Forelimb muscle (tissue), 1 donor: ENCODE data around the gene ALOXE3. TPM values are rescaled to one million over a fixed set of nuclear protein-coding genes. Genes with fewer than 3 reads are reported as not detected.
A peak's percentile ranks its signal among the peaks of the same experiment; 100 is the strongest.

Experiments
- DNase-seq: peaks from one replicate; pipeline ENCODE4 v3.0.0-alpha.2; 2013; ENCODE audit warnings: low read depth
- polyA plus RNA-seq: library from polyadenylated mRNA; unstranded; fragments of 120-200 nt; gene quantifications from one replicate; pipeline ENCODE4 v1.2.1, GENCODE V29; 2013; ENCODE audit not compliant: insufficient read length

The ALOXE3 gene
- polyA plus RNA-seq, 1 donor = not detected

DNA sequence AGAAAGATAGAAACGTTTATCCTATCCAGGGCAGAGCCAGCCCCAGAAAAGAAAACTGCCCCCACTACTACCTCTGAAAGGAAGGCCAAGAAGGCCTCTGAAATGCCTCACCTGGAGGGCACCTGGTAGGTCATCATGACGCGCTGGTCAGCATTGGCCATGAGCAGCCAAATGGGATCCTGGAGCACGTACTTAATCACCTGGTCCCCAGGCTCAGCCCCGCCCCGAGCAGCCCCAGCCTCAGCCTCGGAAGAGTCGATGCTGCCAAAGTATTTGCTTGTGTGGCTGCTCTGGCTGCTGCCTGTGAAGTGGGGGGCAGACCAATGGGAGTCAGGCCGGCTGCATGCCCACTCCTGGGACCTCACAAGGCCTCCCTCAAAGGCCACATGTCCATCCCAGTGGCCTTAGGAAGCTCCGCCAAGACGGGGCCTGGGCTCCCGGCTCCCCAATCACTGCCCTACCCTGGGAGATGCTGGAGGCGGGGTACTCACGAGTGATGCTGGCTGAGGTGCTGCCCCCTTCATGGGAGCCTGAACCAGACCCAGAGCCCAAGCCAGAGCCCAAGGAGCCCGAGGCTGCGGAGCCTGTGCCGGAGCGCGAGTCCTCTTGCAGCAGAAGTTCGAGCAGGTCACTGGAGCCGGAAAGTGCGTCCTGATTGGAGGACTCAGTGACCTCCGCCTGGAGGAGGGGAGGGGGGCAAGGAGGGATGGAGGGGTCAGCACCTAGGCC is 24.0 kb upstream of the ALOXE3 start:
- DNase-seq = no peak

DNA sequence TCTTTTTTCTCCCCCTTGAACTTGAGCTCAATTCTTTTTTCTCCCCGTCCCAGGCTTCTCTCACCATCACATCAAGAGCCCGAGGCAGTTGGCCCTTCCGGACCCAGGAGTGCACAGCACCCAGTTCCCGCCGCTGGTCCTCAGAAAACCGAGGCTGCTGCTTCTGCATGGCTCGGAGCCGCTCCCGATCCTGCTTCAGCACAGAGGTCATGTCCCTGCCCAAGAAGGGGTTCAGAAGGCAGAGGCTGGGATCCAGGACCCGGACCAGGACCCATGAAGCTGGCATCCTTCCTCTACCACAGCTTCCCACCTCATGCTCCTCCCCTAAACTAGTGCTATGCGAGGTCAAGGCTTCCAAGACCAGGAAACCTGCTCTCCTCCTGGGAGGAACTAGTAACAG is 23.4 kb upstream of the ALOXE3 start:
- no peak for DNase-seq

DNA sequence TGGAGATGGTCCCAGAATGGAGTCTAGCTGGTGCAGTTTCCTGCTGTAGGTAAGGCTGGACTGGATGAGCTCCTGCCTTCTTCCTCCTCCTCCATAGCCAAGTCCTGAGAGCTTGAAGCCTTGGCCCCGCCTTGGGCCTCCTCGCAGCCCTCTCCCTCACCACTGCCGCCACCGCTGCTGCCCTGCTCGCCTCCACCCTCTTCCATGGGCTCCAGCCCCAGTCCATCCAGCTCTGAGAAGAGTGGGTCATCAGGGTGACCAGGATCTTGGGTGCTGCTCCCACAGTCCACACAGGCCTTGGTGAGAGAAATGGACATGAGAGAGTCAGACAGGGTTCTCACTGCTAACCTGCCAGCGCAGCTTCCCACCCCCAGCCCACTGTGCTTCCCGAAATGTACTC is 22.7 kb upstream of the ALOXE3 start:
- no peak for DNase-seq

GRCh38 chr17:8140065-8141029 is 22.0 kb upstream of the ALOXE3 start:
- DNase-seq = no peak

GRCh38 chr17:8138672-8139371 is 20.5 kb upstream of the ALOXE3 start:
- peak; percentile 95 for DNase-seq

GRCh38 chr17:8138374-8138671 is 20.0 kb upstream of the ALOXE3 start:
- no peak for DNase-seq

DNA sequence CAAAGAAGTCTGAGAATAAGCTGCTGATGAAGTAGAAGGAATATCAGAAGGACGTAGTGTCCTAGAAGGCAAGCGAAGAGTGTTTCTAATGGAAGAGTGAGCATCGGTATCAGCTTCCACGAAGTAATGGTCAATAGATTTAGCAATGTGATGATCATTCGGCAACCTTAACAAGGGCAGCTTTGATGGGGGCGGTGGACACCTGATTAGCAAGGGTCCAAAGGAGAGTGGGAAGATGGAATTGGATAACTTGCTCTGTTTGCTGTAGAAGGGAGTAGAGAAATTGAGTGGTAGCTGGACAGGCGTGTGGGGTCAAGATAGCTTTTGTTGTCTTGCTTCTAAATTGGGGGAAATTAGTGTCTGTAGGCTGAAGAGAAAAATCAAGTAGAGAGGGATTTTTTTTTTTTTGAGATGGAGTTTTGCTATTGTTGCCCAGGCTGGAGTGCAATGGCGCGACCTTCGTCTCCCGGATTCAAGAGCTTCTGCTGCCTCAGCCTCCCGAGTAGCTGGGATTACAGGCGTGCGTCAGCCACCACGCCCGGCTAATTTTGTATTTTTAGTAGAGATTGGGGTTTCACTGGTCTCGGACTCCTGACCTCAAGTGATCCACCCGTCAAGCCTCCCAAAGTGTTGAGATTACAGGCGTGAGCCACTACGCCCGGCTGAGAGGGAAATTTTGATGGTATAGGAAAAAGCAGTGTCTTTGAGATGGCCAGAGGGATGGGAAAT is 19.5 kb upstream of the ALOXE3 start:
- DNase-seq = no peak

- no peak for DNase-seq
These were observed 15.6 kb upstream of the ALOXE3 start for GRCh38 chr17:8133941-8134340.

- no peak for DNase-seq
These were observed 15.1 kb upstream of the ALOXE3 start for GRCh38 chr17:8133399-8133798.

GRCh38 chr17:8131844-8132441 is 13.6 kb upstream of the ALOXE3 start:
- DNase-seq = no peak

- no peak for DNase-seq
These were observed 9.9 kb upstream of the ALOXE3 start for GRCh38 chr17:8128125-8128784.

- DNase-seq = no peak
These were observed 8.3 kb upstream of the ALOXE3 start for GRCh38 chr17:8126491-8127066.

DNA sequence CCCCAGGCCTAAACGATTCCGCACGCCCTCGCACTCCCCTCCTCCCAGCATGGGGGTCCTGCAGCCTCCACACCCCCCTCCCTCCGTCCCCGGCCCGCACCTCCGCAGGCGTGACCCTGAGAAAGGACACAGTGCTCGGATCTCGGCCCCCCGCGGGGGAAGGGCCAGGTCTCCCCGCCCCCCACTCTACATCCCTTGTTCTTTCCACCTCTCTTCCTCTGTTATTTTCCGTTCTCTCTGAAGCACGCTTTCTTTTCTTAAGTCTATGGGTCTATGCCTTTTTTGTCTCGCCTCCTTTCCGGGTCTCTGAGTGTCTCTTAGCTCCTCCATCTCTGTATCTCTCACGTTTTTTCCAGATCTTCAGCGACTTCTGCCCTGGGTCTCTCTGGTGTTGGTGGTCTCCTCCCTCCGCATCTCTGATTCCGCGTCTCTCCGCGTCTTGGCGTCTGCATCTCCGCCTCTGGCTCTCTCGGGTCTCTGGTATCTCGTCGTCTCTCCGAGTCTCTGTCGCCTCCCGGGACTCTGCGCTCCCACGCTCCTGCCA is 7.7 kb upstream of the ALOXE3 start:
- DNase-seq = no peak

GRCh38 chr17:8125154-8125946 is 7.0 kb upstream of the ALOXE3 start:
- no peak for DNase-seq

- DNase-seq = no peak
These were observed 6.2 kb upstream of the ALOXE3 start for GRCh38 chr17:8124350-8125153.

DNA sequence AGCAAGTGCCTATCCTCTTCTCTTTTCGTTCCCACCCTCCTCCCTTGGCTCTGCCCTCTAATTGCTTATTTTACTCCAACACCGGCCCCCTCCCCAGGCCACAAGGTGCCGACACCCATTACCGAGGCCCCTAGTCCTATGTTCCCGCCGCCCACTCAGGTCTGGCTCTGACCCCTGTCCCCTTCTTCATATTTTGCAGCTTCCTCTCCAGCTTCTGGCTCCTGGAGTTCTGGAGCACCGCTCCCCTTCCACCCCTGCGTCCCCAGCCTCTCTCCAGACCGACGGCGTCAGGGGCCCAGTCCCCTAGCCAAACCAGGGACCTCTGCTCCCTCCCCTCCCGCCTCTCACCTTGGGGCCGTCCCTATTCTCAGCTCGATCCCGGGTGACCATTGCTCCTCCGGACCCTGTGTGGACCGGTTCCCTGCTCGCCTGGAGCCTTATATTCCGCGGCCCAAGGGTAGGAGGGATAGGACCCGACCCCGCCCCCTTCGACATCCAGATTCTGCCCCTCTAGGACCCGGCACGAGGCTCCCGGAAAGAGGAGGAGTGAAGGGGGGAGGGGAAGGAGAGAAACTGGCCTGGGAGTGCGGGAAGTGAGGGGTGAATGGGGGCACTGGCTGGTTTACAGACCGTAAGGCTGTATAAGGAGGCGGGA is 5.5 kb upstream of the ALOXE3 start, which contains the start of gene HES7:
HES7 (minus strand) TSS at position 412 of the 655 bp plus-strand sequence; CDS start at position 390, 22 bp downstream.
- no peak for DNase-seq

DNA sequence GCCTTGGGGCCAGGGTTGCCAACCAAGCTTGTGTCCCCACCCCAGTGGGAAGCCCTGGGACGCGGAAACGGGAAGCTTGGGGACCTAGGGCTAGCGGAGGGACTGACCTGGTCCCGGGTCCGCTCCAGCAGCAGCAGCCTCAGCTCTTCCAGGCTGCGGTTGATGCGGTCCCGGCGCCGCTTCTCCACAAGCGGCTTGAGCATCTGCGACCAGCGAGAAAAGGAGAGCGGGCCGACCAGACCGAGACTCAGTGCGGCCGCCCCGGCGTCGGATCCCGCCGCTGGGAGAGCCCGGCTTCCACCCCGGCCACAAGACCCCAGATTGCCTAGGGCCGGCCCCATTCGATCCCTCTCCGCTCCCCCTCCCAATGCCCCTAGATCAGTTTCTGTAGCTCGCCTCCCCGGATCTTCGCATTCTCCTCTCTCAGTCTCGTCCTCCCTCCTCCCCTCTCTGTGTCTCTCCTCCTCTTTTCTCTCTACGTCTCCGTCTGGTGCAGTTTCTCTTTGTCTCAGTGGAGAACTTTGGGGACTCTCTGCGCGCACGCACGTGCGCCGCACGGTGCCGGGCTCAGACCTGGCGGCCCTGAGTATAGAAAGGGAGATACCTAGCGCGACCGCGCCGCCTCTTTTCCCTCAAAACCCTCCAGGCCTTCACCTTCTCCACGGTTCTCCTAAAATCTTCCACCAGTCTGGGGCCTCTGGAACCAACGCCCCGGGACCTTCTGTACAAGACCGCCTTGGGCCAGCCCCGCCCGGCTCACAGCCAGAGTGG is 4.8 kb upstream of the ALOXE3 start:
- DNase-seq = no peak
